ENCODE results near the gene PPIC. TPM values are rescaled to one million over a fixed set of nuclear protein-coding genes. Genes with fewer than 3 reads are reported as not detected.

PPIC gene
- total RNA-seq, 2 experiments from 2014 or later = not detected

DNA sequence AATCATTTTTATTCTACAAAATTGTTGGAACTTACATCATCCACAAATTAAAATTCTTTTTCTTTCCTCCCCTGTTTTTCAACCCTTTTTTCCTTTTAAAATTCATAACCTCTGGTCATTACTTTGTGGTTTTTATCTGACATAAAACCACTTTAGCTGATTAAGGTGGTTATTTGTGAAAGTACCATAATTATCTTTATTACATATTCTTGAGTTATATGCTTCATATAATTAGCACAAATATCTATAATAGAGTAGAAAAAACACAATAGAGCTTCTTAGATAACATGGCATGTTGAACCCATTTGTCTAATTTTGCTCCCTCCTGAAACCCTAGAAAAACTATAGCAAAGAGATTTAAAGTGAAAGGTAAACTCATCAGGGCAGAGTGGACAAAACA lies 22.9 kb upstream of the PPIC start:
- Histone ChIP-seq H3K9me3 (ENCODE audit: low read length) (no peaks in the 10 kb centered on the region), H3K27ac (ENCODE audit: low read depth, low read length, poor library complexity, severe bottlenecking) (no peak overlapping the region), H3K4me2 (ENCODE audit: low read length) (no peak overlapping the region), H3K4me3 (ENCODE audit: low read depth, low read length, poor library complexity, severe bottlenecking) (no peak overlapping the region), H3K9me2 (ENCODE audit: insufficient read depth, low read length) (no peaks in the 10 kb centered on the region), H3K4me1 (ENCODE audit: insufficient read depth, low read length, poor library complexity, severe bottlenecking) (no peaks in the 10 kb centered on the region), H4K20me1 (ENCODE audit: insufficient read depth, low read length) (no peaks in the 10 kb centered on the region), H3K79me2 (ENCODE audit: insufficient read depth, low read depth, low read length) (no peaks in the 10 kb centered on the region), H3K36me3 (ENCODE audit: insufficient read depth, low read length) (no peaks in the 10 kb centered on the region), H2AFZ (ENCODE audit: low read length) (no peak overlapping the region)
- BruUV-seq (replicated peaks) = no TSS peak
- CTCF ChIA-PET (ENCODE audit: unreplicated experiment) = no interaction called here
- POLR2A ChIA-PET = interaction anchor here (1.5 kb wide), 1 partner anchor 13 kb away, joined by 4 read pairs; no protein-coding TSS in a partner anchor
- intact Hi-C loops (cut with micrococcal nuclease; ENCODE audit: unreplicated experiment) = no loop called here
- DNase-seq (ENCODE audit: low spot score) = no peak
- TF ChIP-seq, protein P1, sequence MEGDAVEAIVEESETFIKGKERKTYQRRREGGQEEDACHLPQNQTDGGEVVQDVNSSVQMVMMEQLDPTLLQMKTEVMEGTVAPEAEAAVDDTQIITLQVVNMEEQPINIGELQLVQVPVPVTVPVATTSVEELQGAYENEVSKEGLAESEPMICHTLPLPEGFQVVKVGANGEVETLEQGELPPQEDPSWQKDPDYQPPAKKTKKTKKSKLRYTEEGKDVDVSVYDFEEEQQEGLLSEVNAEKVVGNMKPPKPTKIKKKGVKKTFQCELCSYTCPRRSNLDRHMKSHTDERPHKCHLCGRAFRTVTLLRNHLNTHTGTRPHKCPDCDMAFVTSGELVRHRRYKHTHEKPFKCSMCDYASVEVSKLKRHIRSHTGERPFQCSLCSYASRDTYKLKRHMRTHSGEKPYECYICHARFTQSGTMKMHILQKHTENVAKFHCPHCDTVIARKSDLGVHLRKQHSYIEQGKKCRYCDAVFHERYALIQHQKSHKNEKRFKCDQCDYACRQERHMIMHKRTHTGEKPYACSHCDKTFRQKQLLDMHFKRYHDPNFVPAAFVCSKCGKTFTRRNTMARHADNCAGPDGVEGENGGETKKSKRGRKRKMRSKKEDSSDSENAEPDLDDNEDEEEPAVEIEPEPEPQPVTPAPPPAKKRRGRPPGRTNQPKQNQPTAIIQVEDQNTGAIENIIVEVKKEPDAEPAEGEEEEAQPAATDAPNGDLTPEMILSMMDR (conservative IDR thresholded peaks at IDR 0.05; ENCODE audit: low read length) = no peak
- TF ChIP-seq EZH2phosphoT487 (IDR thresholded peaks at IDR 0.05; ENCODE audit: borderline replicate concordance, low read depth, low read length) = no peak

DNA sequence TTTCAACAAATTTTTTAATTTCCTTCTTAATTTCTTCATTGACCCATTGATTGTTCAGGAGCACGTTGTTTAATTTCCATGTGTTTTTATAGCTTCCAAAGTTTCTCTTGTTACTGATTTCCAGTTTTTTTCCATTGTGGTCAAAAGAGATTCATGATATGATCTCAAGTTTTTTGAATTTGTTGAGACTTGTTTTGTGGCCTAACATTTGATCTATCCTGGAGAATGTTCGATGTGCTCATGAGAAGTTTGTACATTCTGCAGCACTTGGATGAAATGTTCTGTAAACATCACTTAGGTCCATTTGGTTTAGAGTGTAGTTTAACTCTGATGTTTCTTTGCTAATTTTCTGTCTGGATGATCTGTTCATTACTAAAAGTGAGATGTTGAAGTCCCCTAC lies 14.7 kb upstream of the PPIC start:
- H3K4me3 ChIP-seq (ENCODE audit: low read depth, low read length, poor library complexity, severe bottlenecking) = no peak overlapping the region
- no peaks in the 10 kb centered on the region for H3K79me2 ChIP-seq (ENCODE audit: insufficient read depth, low read depth, low read length)
- H3K4me2 ChIP-seq (ENCODE audit: low read length) = no peak overlapping the region
- CTCF ChIA-PET (ENCODE audit: unreplicated experiment) = no interaction called here
- intact Hi-C loops (cut with micrococcal nuclease; ENCODE audit: unreplicated experiment) = no loop called here
- no peaks in the 10 kb centered on the region for H3K4me1 ChIP-seq (ENCODE audit: insufficient read depth, low read length, poor library complexity, severe bottlenecking)
- no peak overlapping the region for H2AFZ ChIP-seq (ENCODE audit: low read length)
- TF ChIP-seq, protein P1 (conservative IDR thresholded peaks at IDR 0.05; ENCODE audit: low read length) = no peak
- TF ChIP-seq EZH2phosphoT487 (IDR thresholded peaks at IDR 0.05; ENCODE audit: borderline replicate concordance, low read depth, low read length) = no peak
- H4K20me1 ChIP-seq (ENCODE audit: insufficient read depth, low read length) = no peaks in the 10 kb centered on the region
- no peaks in the 10 kb centered on the region for H3K9me2 ChIP-seq (ENCODE audit: insufficient read depth, low read length)
- no peak overlapping the region for H3K27ac ChIP-seq (ENCODE audit: low read depth, low read length, poor library complexity, severe bottlenecking)
- no peaks in the 10 kb centered on the region for H3K36me3 ChIP-seq (ENCODE audit: insufficient read depth, low read length)
- POLR2A ChIA-PET = no interaction called here
- H3K9me3 ChIP-seq (ENCODE audit: low read length) = no peaks in the 10 kb centered on the region
- BruUV-seq (replicated peaks) = no TSS peak
- no peak for DNase-seq (ENCODE audit: low spot score)

DNA sequence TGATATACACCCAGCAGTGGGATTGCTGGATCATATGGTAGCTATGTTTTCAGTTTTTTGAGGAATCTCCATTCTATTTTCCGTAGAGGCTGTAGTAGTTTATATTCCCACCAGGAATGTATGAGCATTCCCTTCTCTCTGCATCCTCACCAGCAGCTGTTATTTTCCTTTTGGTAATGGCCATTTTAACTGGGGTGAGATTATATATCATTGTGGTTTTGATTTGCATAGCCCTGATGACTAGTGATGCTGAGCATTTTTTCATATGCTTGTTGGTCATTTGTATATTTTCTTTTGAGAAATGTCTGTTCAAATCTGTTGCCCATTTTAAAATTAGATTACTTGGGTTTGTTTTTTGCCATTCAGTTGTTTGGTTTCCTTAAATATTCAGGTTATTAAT lies 11.2 kb upstream of the PPIC start:
- DNase-seq (ENCODE audit: low spot score) = no peak
- TF ChIP-seq EZH2phosphoT487 (IDR thresholded peaks at IDR 0.05; ENCODE audit: borderline replicate concordance, low read depth, low read length) = no peak
- TF ChIP-seq, protein P1 (conservative IDR thresholded peaks at IDR 0.05; ENCODE audit: low read length) = no peak
- Histone ChIP-seq H3K4me2 (ENCODE audit: low read length) (no peak overlapping the region), H3K27ac (ENCODE audit: low read depth, low read length, poor library complexity, severe bottlenecking) (no peak overlapping the region), H3K36me3 (ENCODE audit: insufficient read depth, low read length) (no peaks in the 10 kb centered on the region), H3K9me3 (ENCODE audit: low read length) (no peaks in the 10 kb centered on the region), H3K4me1 (ENCODE audit: insufficient read depth, low read length, poor library complexity, severe bottlenecking) (no peaks in the 10 kb centered on the region), H3K4me3 (ENCODE audit: low read depth, low read length, poor library complexity, severe bottlenecking) (no peak overlapping the region), H2AFZ (ENCODE audit: low read length) (no peak overlapping the region), H4K20me1 (ENCODE audit: insufficient read depth, low read length) (no peaks in the 10 kb centered on the region), H3K9me2 (ENCODE audit: insufficient read depth, low read length) (no peaks in the 10 kb centered on the region), H3K79me2 (ENCODE audit: insufficient read depth, low read depth, low read length) (no peaks in the 10 kb centered on the region)
- intact Hi-C loops (cut with micrococcal nuclease; ENCODE audit: unreplicated experiment) = no loop called here
- CTCF ChIA-PET (ENCODE audit: unreplicated experiment) = no interaction called here
- POLR2A ChIA-PET = no interaction called here
- no TSS peak for BruUV-seq (replicated peaks)

All from OCI-LY7 (cell line).